SU-DHL-6 (cell line): ENCODE data around the gene CDPF1.

Experiments
- H2AFZ ChIP-seq: fragments of 200-600 bp; sonication (generic); 2 replicates; pipeline ENCODE4 v1.6.1; 2014; ENCODE audit warnings: low read depth, mild to moderate bottlenecking, moderate library complexity, mixed read lengths, antibody characterized with exemption, low read length; ENCODE audit not compliant: severe bottlenecking
- H3F3A ChIP-seq: fragments of 200-600 bp; shearing (Covaris generic); 2 replicates; pipeline ENCODE4 v1.6.0; 2016; ENCODE audit warnings: antibody characterized with exemption, mild to moderate bottlenecking; ENCODE audit not compliant: insufficient read depth
- H3K27ac ChIP-seq: fragments of 200-600 bp; sonication (generic); 2 replicates; pipeline ENCODE4 v1.5.1; 2016; ENCODE audit warnings: low read depth, mild to moderate bottlenecking, low read length, moderate library complexity, mixed read lengths
- H3K27me3 ChIP-seq: fragments of 200-600 bp; sonication (generic), shearing (Covaris generic); 2 replicates; pipeline ENCODE4 v1.6.0; 2014; ENCODE audit warnings: mild to moderate bottlenecking, low read length
- H3K36me3 ChIP-seq: fragments of 200-600 bp; sonication (generic); 2 replicates; pipeline ENCODE4 v1.6.1; 2014; ENCODE audit warnings: mild to moderate bottlenecking, low read length, mixed read lengths
- H3K4me2 ChIP-seq: fragments of 300-600, 200-600 bp; shearing (Covaris generic), sonication (generic); 2 replicates; pipeline ENCODE4 v1.6.0; 2014; ENCODE audit warnings: low read length, low read depth, mild to moderate bottlenecking; ENCODE audit not compliant: poor library complexity, severe bottlenecking
- H3K4me3 ChIP-seq: fragments of 200-600 bp; sonication (generic); 2 replicates; pipeline ENCODE4 v1.5.1; 2014; ENCODE audit warnings: antibody characterized with exemption, low read length, mild to moderate bottlenecking, mixed read lengths; ENCODE audit not compliant: insufficient read depth, poor library complexity, severe bottlenecking
- H3K79me2 ChIP-seq: fragments of 200-600 bp; sonication (generic); 2 replicates; pipeline ENCODE4 v1.6.1; 2014; ENCODE audit warnings: mild to moderate bottlenecking, low read length, moderate library complexity; ENCODE audit not compliant: insufficient read depth
- H3K9ac ChIP-seq: fragments of 200-600 bp; sonication (generic); 2 replicates; pipeline ENCODE4 v1.7.0; 2014; ENCODE audit warnings: mild to moderate bottlenecking, low read length
- H3K9me2 ChIP-seq: fragments of 200-600 bp; sonication (generic); replicated peaks from 2 replicates; pipeline ENCODE4 v1.6.1; 2014; ENCODE audit warnings: low read length; ENCODE audit not compliant: insufficient read depth
- H3K9me3 ChIP-seq: fragments of 200-600 bp; sonication (generic); 2 replicates; pipeline ENCODE4 v1.6.1; 2014; ENCODE audit warnings: low read length, mixed read lengths; ENCODE audit not compliant: insufficient read depth
- H4K20me1 ChIP-seq: fragments of 200-600 bp; sonication (generic); 2 replicates; pipeline ENCODE4 v1.6.1; 2014; ENCODE audit warnings: low read depth, mild to moderate bottlenecking, antibody characterized with exemption, low read length, moderate library complexity, mixed read lengths
- CTCF ChIP-seq: fragments of 200-600 bp; sonication (generic); IDR thresholded peaks from one replicate; pipeline ENCODE4 v1.5.1; 2017; ENCODE audit warnings: antibody characterized with exemption, mild to moderate bottlenecking, low read length, moderate library complexity; ENCODE audit not compliant: insufficient read depth, poor library complexity, severe bottlenecking
- EZH2phosphoT487 ChIP-seq: fragments of 200-600 bp; sonication (generic), shearing (Covaris generic); conservative IDR thresholded peaks from 2 replicates; pipeline ENCODE4 v1.6.1; 2018; ENCODE audit warnings: mild to moderate bottlenecking, antibody characterized with exemption, low read length, moderate library complexity, mixed read lengths

CDPF1 gene

GRCh38 chr22:46239261-46240048 lies 10.6 kb downstream of the CDPF1 start:
- no peak overlapping the region for H3K9ac ChIP-seq
- no peak overlapping the region for H3K4me3 ChIP-seq

GRCh38 chr22:46238541-46238940 lies 11.6 kb downstream of the CDPF1 start:
- H2AFZ ChIP-seq = no peak overlapping the region
- no peaks in the 10 kb centered on the region for H3F3A ChIP-seq
- H3K27ac ChIP-seq = no peak overlapping the region
- no peak overlapping the region for H3K4me2 ChIP-seq
- no peaks in the 10 kb centered on the region for H3K79me2 ChIP-seq
- no peak overlapping the region for H3K9ac ChIP-seq
- no peaks in the 10 kb centered on the region for H3K9me2 ChIP-seq
- no peaks in the 10 kb centered on the region for H3K27me3 ChIP-seq
- H3K4me3 ChIP-seq = no peak overlapping the region
- no peaks in the 10 kb centered on the region for H3K9me3 ChIP-seq
- H3K36me3 ChIP-seq = no peaks in the 10 kb centered on the region
- H4K20me1 ChIP-seq = no peaks in the 10 kb centered on the region
- TF ChIP-seq EZH2phosphoT487 (no peak), CTCF (no peak)

More at GRCh38 chr22:46239261-46240048, 10.6 kb downstream of the CDPF1 start:
- Histone ChIP-seq H3K4me2 (no peak overlapping the region), H3K9me3 (no peaks in the 10 kb centered on the region), H3K79me2 (no peaks in the 10 kb centered on the region), H3K9me2 (no peaks in the 10 kb centered on the region), H3K36me3 (no peaks in the 10 kb centered on the region), H4K20me1 (no peaks in the 10 kb centered on the region), H3F3A (no peaks in the 10 kb centered on the region), H3K27me3 (no peaks in the 10 kb centered on the region), H3K27ac (no peak overlapping the region), H2AFZ (no peak overlapping the region)
- TF ChIP-seq CTCF = no peak
- no peak for TF ChIP-seq EZH2phosphoT487

- no peak overlapping the region for H3K9ac ChIP-seq
- no peak for TF ChIP-seq EZH2phosphoT487
- no peak for TF ChIP-seq CTCF
- no peaks in the 10 kb centered on the region for H3K27me3 ChIP-seq
- no peaks in the 10 kb centered on the region for H3K36me3 ChIP-seq
- H3K9me3 ChIP-seq = no peaks in the 10 kb centered on the region
- no peak overlapping the region for H3K4me2 ChIP-seq
- no peaks in the 10 kb centered on the region for H3F3A ChIP-seq
- no peaks in the 10 kb centered on the region for H4K20me1 ChIP-seq
- no peak overlapping the region for H2AFZ ChIP-seq
- H3K9me2 ChIP-seq = no peaks in the 10 kb centered on the region
- H3K79me2 ChIP-seq = no peaks in the 10 kb centered on the region
- no peak overlapping the region for H3K4me3 ChIP-seq
- no peak overlapping the region for H3K27ac ChIP-seq
Measured at GRCh38 chr22:46237453-46238124, 12.5 kb downstream of the CDPF1 start.
